ENCODE measurements around the gene AGBL1.
"Not testable (repeated sequence)": the region's sequence is repeated elsewhere in the genome, so short reads cannot be mapped to it uniquely, and the experiment has no call there.

The AGBL1 gene

DNA sequence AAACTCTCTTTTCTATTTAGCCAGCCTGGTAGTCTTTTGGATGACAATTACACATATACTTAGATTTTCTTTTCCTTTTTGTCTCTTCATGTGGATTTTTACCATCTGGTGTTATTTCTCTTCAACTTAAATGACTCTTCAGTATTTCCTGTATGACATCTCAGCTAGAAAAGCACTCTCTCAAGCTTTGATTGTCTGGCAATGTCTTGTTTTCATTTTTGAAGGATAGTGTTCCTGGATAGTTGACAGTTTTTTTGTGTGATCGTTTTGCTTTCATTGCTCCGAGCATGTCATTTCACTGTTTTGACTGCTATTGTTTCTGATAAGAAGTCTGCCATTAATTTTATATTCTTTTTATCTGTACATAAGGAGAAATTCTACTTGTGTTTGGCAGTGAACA is 766.4 kb downstream of the AGBL1 start:
- no peak for DNase-seq

DNA sequence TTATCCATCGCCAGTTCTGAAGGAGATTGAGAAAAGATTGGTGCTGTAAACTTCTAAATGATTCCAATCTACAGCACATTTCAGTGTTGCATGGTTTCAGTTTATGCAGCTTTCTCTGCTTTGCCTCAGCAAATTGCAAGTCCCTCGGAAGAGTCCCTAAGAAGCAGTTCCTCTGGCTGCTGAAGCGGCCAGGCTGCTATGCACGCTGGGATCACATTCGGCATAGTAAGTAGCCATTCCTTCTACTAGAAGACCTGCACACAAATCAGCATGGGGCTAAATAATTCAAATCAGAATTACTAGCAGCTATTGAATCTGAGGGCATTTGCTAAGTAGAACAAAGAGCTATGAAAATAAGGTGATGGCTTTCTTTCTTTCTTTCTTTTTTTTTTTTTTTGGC is 769.5 kb downstream of the AGBL1 start:
- DNase-seq, result no peak

DNA sequence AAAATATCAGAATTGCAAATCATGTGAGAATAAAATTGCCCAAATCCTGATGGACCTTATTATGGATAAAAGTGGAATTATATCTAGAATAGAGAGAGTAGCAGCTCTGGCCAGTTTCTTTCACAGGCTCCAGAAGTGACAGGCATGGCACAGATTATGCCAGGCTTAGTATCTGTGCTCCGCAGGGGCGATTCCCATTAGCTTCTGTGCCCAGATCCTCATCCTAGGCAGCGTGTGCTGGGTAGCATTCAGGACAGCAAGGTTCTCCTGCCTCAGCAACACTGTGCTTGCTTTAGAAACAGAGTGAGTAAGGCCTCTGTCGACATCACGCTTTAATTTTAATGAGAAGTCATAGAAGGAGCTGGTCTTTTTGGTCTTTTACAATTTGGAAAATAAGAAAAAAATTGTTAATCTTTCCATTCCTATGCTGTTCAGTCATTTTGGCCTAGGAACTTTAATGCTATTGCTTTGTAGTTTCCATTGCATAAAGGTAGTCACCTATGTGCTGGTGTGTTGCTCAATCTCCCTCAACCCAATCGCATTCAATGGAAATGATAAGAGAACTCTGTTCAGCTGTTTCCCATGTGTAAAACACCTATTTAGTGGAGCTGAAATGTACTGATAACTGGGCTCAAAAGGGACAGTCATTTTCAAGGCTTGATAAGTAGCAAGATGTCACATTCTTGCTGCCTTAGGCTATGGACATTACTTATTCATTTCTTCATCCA is 770.1 kb downstream of the AGBL1 start:
- no peak for DNase-seq

DNA sequence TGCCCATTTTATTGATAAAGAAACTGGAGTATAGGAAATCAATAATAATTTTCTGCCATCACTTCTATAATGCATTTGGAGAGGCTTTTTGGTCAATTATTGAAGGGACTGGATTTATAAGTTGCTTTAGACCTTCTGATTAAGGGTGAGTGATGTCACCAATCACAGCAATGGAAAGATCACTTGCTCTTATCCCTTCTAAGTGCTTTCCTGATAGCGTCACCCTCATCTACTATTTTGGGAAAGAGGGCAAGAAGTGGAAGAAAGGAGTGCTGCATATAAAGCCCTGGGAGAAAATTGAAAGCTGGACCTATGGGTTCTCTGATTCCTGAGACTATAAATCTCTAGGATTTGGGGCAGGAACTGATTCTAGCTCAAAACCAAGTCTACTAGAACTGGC is 771.3 kb downstream of the AGBL1 start:
- no peak for DNase-seq

DNA sequence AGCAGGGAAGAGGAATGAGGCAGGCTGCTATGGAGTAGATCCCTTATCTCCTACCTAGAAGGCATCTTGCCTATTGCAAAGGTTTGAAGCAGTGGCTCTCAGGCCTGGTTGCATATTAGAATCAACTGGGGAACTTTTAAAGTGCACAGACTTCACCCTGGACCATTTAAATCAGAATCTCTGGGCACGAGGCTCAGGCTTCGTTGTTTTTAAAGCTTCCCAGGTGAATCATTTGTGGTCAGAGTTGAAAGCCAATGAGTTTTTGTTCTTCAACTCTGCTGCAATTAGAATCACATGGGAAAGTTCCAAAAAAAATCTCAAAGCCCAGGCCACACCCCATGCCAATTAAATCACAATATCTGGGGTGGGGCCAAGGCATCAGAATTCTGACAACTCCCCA is 773.1 kb downstream of the AGBL1 start:
- no peak for DNase-seq

DNA sequence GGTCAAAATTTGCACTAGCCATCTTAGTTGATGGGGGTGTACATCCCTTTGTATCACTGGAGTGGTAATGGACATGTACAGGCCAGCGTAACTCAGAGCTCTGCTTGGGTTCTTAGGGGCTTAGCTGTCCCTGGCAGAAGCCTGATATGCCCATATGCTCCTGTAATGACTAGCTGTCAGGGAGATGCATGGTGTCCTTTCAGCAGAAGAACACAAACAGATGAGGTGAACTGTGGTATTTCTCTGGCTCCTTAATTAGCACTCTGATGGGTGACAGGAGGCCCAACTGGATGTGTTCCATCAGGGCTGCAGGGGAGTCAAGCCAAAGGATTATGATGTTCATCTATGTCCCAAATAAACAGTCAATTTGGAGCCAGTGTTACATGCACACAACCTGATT is 774.5 kb downstream of the AGBL1 start:
- no peak for DNase-seq

DNA sequence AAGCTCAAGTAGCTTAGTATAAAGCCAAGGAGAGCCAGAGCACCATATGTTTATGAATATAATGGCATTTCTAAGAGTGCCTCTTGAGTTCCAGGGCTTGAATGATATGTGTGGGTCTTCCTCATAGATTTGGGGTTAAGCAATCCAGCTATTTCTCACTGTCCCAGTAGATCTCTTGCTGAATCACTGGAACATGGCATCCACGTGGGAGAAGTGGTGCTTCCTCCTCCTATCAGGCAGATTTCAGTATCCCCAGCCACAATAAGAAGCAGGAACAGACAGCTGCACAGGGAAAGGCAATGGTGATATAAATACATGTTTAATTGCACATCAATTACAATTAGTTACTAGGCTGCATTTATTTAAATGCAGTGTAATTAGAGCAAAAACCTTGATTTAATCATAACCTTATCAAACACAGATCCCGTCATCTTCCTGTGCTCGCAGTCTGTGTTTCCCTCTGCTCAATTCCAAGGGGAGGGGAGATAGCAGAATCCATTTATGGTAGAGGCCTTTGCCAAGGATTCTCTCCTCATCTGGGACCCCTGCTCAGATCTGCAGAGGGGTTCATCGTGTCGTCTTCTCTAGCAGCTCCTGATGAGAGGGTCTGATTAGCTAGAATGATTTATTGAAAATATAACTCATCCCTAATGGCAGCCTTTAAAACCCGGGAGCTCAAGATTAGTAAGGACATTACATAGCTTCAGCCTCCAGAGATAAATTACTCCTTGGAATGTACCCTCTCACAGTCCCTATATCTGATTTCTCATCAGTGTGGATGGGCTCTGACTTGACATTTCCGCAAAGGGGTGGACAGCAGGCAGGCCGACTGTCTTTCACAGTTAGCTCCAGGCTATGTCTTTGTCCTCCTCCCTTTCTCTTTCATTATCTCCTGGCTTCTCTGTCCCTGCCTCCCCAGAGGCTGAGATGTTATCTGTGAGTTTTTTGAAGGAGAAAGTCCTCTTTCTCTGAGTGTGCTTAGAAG is 775.9 kb downstream of the AGBL1 start:
- DNase-seq, result no peak

DNA sequence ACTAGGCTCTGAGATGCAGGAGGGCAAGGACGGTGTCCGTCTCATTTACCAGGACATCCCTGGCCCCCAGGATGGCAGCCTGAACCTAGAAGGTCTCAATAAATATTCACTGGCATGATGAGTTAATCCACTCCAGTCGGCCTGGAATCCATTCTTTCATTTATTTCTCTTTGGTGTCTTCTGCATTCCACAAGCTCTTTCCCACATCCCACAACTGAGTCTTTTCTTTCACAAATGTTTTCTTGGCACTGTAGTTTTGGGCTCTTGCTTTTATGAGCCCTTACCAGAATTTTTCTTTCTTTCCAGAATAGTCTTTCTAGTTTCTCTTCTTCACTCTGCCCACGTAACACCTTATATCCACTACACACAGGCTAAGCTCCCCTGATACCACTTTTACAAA is 778.0 kb downstream of the AGBL1 start:
- DNase-seq, result no peak

DNA sequence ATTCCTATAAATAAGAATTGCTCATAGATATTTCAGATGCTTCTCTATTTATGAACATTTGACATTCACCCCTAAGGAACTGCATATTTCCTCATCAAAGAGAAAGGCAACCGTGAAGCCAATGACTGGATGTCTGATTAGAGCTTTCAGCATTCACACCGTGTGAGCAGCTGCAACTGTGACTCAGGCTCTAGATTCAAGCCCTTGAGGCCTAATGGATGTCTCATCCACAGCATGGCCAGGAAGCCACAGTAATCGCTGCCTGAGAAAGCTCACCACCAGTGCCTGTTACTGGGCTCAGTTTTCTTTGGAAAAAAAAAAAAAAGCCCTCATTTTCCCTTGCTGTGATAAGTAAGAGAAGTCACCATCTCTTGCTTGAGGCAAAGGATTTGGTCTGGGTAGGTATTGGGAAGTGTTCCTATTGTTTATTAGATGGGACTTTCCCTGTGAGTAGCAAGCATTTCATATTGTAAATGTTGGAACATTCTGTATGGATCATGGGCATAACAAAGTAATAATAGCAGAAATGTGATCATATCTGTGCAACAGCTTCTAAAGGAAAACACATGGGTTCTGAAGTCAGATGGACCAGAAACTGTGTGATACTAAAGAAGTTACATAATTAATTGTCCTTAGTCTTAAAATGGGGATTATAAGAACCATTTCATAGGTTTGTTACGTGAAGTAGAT is 783.7 kb downstream of the AGBL1 start:
- no peak for DNase-seq

DNA sequence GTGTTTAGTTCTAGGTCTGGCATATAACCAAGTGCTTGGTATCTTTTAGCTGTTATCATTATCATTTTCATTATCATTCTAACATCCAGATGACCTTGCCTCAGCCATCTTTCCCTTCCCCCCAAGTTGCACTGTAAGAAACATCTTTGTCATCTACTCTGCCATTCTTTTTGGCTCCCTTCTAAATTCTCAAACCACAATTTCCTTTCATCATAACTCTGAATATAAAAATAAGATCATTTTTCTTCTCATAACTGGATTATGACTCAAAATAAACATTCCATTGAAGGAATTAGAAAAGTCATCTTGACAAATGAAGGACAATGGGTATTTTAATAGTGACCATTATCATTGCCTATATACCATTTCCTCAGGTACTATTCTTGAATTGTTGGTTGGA is 786.2 kb downstream of the AGBL1 start:
- no peak for DNase-seq

DNA sequence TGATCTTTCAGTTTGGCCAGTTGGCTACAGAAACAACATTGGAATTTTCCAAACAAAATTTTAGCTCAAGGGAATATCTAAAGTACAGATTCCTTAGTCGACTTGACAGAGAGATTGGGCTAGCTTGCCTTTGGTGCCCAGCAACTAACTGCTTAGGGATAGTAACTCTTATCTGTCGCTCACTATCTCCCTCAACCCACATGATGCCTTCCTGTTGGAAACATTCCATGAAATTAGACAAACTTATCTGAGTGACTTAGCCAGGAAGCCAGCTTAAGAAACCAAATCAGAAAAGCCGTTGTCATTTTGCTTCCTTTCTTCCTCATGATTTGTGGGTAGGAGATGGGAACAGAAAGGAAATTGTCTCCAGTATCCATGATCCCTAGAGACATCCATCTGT is 791.2 kb downstream of the AGBL1 start:
- no peak for DNase-seq

DNA sequence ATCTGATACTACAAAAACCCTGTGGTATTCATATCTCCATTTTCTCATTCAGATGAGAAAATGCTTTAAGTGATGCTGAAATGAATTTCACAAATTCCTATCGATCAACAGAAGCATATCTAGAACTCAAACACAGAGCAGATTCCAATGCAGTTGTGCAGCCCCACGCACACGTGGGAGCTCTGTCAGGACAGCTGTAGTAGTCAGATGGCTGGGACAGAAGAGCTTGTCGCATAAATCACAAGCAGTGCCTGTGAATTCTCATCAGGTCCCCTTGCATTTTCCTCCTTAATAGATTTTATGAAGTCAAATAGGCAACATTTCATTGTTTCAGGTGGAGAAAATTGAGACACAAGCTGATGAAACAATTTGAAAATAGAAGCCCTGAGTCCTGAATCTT is 792.3 kb downstream of the AGBL1 start:
- DNase-seq, result no peak

DNA sequence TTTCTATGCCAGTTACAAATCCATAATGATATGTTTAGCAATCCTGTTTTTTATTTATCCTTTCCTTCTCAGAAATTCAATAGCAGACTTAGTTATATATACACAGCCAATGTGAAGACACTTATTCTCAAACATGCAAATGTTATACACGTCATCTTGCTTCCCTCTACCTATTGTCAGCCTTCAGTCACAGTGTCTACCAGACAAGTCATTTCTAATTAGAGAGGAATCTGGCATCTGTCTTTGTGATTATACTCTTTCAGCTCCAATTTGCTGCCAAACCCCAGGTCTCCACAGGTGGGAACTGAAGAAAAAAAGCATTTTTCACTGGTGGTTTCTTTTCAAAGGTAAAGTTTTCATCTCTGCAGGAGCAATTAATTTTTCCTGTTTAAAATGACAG is 793.1 kb downstream of the AGBL1 start:
- no peak for DNase-seq

DNA sequence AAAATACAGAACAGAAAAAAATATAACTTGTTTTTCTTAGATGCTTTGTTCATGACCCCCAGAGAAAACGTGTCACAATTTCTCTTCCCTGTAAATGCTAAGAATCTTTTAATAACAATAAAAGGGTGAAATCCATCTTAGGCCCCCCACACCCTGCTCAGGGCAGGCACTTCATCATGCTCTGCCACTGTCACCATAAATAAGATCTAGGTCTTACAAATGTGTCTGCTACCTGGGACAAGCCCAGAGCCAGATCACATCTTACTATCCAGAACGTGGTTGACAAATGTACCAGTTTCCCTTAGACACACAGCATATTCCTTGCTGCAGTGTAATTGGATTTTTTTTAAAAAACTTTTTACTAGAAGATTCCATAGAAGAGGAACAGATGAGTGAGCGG is 795.4 kb downstream of the AGBL1 start:
- no peak for DNase-seq

DNA sequence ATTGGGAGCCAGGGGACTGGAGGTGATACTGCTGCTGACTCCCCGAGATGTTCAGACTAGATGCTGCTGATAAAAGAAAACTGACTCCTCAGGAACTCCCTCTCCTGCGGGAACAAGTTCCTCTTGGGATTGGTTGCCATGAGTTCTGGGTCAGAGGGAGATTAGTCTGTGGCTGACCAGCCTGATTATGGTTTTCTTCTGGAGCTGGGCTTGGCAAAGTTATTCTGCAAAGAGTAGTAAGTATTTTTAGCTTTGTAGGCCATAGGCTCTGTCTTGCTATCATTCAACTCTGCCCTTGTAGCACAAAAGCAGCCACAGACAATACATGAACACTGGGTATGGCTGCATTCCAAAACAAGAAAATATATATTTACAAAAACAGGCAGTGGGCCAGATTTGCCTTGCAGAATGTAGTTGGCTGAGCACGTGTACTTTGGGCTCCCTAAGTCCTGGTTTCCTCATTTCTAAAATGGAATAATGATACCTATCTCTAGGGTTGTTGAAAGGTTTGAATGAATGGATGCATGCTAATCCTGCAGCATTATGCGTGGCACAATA is 796.8 kb downstream of the AGBL1 start:
- no peak for DNase-seq

DNA sequence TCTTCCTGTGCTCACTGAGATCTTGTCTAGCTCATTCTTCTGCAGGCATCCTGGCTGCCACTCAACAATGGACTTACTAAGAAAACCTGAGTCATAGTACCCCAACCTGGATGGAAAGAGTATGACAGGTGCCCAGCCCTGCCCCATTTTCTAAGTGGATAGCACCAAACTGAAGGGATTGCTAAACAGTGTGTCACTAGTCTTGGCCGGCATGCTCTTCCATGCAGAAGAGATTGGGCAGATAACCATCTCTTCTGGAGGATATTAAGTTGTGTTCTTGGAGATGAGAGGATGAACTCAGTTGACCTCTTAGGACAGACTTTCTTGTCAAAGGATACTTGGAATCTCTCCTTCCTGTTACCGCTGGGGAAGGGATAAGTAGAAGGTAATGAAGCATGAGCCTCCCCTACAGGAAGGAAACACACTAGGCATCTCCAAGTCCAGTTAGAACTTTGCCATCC is 797.5 kb downstream of the AGBL1 start:
- no peak for DNase-seq

DNA sequence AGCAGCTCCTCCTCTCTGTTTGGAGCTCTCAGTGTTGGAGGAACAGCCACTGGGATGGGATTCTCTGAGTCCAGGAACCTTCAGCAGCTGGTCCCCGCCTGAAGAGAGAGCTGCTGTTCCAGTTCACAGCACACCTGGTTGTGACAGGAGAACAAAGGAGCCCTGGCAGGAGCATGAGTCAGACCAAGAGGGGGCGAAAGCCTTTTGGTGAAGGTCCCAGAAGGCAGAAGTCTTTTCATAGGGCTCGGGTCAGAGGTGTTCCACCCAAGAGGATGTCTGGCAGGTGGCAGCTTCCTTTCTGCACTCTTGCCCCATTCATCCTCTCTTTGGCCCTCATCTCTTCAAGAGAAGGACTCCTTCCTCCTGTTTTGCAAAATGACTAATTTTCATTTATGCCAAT is 799.2 kb downstream of the AGBL1 start:
- DNase-seq, result not testable (repeated sequence)

DNA sequence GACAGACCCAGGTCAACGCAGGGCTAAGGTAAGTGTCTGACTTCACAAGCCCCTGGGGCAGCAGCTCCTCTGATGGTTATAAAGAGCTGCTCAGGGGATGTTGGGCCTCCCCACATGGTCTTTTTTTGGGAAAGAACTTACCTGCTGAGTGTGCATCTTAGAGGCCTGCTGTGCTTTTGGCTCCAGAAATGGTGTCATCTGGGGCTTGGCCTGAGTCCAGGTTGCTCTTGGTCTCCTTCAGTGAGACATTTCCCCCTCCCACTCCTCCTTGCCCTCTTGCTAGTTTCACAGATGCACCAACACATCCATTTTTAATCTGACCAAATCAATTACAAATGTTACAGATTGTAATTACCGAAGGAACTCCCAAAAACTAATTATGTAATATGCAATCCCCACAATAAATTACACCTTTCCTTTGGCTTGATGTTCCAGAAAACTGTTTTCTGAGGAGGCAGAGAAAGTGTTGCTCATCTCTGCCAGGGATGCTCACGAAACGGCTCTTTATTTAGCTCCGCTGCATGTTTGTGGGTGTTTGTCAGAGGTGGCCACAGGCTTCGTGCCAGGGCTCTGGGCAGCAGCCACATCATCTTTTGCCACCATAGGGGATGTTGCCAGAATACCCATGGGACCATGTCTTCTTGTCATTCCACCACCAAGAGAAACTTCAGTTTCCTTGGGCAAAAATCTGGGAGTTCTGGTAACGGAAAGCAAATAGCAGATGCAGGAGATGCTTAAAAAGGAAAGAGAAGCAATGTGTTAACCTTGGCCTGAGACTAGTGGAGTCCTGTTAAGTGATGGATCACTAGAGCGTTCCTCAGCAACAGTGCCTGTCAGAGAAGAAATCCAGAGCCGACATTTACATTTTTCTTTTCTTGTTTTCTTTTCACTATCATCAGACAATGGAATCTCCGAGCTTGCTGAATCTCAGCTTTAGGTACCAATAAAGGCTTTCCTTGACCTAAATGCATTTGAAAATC is 799.9 kb downstream of the AGBL1 start:
- DNase-seq, result no peak

DNA sequence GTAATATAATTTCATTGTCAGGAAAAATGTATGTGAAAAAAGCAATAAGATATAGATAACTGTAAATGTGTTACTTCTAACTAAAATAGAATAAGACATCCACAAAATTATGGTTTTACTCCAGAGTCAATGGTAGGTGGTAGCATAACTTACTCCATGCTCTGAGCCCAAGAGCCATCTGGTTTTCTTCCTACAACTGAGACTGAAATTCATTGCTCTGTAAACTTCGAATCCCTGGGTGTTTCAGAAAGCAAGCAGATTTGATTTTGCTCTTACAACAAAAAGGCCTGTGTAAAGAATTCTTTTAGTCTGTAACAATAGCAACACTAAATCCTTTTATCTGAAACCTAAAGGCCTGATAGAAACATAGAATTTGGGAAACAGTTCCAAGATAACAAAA is 805.9 kb downstream of the AGBL1 start:
- no peak for DNase-seq

DNA sequence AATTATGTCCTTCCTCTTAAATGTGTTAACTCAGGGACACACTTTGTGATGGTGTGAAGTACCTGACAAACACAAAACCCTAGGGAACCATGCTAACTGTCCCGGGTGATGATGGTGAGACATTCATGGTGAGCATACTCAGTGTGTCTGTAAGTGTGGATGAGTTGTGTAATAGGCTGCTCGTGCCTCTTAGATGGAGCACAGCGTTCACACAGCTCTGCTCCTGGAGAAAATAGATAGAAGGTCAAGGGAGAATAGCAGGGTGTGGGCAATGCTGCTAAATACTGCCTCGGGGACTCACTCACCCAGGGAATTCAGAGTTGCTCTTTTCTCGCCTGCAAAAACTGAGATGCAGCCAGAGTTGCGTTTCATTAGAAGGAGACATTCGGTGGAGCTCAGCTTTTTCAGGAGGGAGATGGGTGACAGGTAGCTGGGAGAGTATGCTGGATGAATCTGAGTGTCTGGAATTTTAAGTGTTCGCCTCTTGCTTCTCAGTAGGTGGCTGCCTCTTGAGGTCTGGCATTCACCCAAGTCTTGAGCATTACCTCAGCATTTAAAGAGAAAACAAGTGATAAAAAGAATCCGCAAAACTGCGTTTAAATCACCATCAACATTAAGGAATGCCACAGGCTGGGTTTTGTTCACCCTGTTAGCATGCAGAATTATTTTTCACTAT is 813.2 kb downstream of the AGBL1 start:
- DNase-seq, result no peak

DNA sequence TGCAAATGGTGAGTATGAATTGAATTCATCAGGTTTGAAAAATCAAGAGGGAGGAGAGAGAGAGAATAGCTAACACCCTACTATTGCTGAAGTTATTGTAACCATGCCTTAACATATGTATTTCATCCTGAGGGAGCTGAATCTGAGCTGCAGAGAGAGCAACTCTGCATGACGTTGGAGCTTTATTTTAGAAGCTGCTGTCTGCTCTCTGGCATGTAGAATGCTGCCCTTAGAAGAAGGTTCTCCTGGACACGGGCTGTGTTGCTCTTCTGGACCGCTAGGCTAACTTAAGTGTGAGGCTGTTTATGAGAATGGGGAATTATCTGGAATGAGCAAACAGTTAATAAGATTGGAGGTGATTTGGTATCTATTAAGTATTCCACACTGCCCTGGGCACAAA is 814.6 kb downstream of the AGBL1 start:
- DNase-seq, result no peak

All from NCI-H2029 treated with DMSO at 0.1 percent for 48 hours (cell line).